HG03135 (cell line): ENCODE data around the gene HLA-DQA1.
"Not testable (repeated sequence)": the region's sequence is repeated elsewhere in the genome, so short reads cannot be mapped to it uniquely, and the experiment has no call there.

ENCODE experiments used
- ATAC-seq: cut with Tn5 transposase; IDR thresholded peaks from one replicate; pipeline ENCODE4 v1.9.1; 2021; ENCODE audit warnings: mild to moderate bottlenecking, moderate library complexity; ENCODE audit not compliant: unreplicated experiment

HLA-DQA1 gene

GRCh38 chr6:32637219-32637880, at the start of gene HLA-DQA1:
Gene HLA-DQA1, plus strand, starts transcription at chr6:32637406. Its CDS starts 53 bp downstream, at chr6:32637459.
- peak; percentile 68 for ATAC-seq

- no peak for ATAC-seq
Observed at GRCh38 chr6:32588156-32588555, 49.0 kb upstream of the HLA-DQA1 start.

- ATAC-seq, result peak; percentile 92
Observed at GRCh38 chr6:32589596-32590449, 47.4 kb upstream of the HLA-DQA1 start, which contains the start of gene HLA-DRB1. Gene HLA-DRB1, minus strand, starts transcription at chr6:32589848. Its CDS starts 106 bp downstream, at chr6:32589742.

DNA sequence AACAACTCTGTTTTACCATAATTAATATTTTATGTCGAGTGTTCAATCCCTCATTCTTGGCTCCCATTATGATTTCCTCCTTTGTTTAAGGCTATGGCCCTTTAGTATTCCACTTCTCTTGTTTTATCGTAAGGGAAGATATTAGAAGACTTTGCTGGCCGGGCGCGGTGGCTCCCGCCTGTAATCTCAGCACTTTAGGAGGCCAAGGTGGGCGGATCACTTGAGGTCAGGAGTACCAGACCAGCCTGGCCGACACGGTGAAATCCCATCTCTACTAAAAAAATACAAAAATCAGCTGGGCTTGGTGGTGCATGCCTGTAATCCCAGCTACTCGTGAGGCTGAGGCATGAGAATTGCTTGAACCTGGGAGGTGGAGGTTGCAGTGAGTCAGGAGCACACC, 46.5 kb upstream of the HLA-DQA1 start:
- not testable (repeated sequence) for ATAC-seq

GRCh38 chr6:32597024-32597423, 40.2 kb upstream of the HLA-DQA1 start:
- ATAC-seq, result no peak

- no peak for ATAC-seq
Observed at GRCh38 chr6:32602383-32602782, 34.8 kb upstream of the HLA-DQA1 start.

- ATAC-seq, result no peak
Observed at GRCh38 chr6:32603222-32603621, 34.0 kb upstream of the HLA-DQA1 start.

DNA sequence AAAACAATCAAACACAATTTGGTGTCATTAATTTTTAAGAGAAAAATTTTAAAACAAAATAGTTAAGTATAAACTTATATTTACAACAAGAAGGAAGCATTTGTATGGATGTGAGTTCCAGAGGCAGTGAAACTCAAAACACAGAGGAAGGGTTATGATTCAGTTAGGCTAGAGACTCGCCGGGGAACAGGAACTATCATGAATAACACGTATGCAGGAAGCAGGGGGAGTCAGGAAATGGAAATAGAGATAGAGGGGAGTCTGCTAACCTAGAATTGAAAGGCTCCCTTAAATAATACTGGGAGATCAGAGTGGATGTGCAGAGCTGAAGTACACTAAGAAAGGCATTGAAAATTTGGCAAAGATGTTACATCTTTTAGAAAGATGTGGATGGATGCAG, 33.3 kb upstream of the HLA-DQA1 start:
- no peak for ATAC-seq

GRCh38 chr6:32604434-32604877, 32.8 kb upstream of the HLA-DQA1 start:
- no peak for ATAC-seq

DNA sequence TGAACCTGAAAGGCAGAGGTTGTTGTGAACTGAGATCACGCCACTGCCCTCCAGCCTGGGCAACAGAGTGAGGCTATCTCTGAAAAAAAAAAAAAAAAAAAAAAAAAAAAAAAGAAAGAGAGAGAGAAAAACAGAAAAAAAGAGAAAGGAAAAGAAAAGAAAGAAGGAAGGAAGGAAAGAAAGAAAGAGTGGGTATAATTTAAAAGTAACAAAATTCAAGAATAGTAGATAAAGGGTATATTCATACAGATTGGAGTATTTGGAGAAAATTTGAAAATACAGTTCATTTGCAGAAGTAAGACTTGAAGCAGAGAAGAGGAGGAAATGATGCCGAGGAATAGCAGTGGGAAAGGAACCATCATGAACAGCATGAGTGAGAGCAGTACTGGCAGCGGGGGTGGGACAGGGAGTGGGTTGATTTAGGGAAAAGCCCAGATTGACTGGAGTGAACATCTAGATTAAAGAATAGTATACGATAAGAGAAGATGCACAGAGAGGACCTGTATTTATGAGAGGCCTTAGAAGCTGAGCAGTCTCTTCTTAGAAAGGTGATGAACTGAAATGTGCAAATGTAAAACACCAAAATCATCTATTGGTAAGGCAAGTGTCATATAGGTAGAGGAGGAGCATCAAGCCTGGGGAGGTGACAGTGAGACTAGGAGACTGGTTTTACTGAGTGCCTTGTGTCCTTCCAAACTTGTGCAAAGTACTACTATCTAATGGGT, 29.8 kb upstream of the HLA-DQA1 start:
- ATAC-seq, result no peak

- ATAC-seq, result no peak
Observed at GRCh38 chr6:32607988-32608298, 29.3 kb upstream of the HLA-DQA1 start.

GRCh38 chr6:32608362-32608761, 28.8 kb upstream of the HLA-DQA1 start:
- no peak for ATAC-seq

DNA sequence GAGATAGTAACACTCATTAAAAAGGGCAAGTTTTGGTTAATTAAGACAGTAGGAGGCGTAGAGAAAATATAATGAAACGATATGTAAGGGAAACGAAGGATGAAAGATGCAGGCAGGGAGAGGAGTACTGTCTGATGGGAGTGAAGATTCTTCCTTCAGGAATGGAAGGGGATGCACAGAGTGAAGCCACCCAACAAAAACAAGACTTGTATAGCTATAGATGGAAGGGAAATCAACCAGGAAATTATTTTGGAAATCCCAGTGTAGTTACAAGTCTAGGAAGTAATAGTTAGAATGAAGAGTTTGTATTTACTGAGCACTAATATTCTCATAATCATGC, 27.8 kb upstream of the HLA-DQA1 start:
- ATAC-seq, result no peak

GRCh38 chr6:32609731-32610640, 27.2 kb upstream of the HLA-DQA1 start:
- ATAC-seq, result peak; percentile 77

DNA sequence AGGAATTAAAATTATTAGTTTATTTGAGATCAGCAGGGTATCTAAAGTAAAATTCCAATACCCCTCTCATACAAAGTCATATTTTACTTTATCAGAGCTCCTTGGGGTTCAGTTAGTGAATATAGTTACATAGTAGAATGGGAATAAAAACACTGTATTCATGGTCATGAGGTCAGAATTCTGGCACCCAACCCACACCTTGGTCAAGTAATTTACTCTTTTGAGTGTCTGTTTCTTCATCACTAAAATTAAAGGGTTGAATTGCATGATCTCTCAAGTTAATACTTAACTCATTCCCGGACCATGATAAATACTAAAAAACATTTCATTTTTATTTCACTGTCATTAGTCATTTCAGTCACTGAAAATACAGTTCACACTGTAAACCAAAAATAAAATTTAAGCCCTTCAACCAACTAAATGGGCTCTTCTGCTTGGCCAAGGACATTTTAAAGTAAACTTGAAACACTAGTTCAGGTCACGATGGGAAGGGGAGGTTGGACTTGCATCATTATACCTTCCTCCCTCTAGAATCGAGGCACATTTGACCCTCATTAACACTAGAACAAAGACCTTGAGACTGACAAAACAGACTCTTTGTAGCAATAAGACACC, 26.4 kb upstream of the HLA-DQA1 start:
- ATAC-seq, result no peak

DNA sequence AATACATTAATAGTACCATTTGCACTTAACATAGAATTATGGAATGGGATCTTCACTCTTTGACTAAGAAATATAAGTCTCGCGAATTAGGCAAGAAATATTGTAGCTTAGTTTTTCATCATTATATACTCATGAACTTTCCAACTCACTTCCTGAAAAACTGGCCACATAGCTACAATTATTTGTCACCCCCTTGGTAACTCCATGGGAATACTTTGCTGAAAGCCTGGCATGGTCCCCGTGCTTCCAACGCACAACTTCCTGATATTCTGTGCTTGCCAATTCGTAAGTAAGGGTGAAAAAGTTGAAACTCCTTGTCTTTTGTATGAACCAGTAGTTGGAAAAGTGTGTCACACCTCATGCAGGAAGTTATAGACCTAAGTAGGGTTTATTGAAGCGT, 23.7 kb upstream of the HLA-DQA1 start:
- no peak for ATAC-seq

DNA sequence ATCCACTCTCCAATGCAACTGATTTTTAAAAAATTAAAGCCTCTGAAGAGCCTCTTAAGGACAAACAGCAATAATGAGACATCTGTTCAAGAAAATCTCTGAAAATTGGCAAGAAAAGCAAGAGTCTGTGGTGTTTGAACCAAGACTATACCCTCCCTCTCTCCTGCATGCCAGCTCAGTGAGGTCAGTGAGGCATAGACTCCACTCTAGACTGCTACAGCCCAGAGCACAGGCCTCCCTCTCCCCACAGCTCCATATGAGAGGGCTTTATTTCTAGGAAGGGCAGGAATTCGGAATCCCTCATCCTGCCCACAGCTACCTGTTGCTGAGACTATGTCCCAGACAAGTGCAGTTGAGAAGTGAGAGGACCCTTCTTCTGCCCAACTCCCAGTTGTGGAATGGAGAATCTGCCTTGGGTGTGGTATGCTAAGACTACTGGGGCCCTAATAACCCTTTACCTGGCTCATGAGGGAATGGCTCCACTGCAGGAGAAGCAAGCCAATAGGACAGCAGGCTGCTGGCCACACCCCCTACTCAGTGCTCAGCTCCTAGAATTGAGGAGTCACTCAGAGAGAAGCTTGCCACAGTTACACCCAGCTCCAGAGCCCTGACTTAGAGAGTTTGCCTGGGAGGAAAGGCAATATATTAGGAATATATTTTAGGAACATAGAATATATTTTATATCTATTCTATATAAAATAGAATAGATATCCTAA, 22.7 kb upstream of the HLA-DQA1 start:
- ATAC-seq, result no peak

- no peak for ATAC-seq
Observed at GRCh38 chr6:32615885-32616532, 21.2 kb upstream of the HLA-DQA1 start.

DNA sequence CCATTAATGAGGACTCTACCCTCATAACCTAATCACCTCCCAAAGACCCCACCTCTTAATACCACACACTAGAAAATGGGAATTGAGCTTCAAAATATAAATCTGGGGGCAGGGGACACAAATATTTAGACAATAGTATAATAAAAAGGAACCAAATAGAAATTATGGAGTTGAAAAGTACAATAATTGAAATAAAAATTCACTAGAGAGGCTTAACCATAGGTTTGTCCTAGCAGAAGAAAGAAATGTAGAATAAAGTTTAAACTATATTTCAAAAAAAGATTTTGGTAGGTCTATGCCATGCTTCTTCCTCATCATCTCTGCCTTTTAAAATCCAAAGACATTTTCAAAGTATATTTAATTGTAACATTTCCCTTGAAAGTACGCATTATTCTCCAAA, 19.5 kb upstream of the HLA-DQA1 start:
- ATAC-seq, result no peak
